H1 (cell line): Measurements from ENCODE around the gene FOSL1. TPM values are rescaled to one million over a fixed set of nuclear protein-coding genes. Genes with fewer than 3 reads are reported as not detected.

Experiments used
- CHD1 ChIP-seq: IDR thresholded peaks from 2 replicates; pipeline ENCODE4 v1.6.1; 2012; ENCODE audit warnings: low read depth, low read length, improper control_type of control experiment
- CREB1 ChIP-seq: IDR thresholded peaks from 2 replicates; pipeline ENCODE4 v1.6.1; 2012; ENCODE audit warnings: inconsistent platforms
- CTBP2 ChIP-seq: IDR thresholded peaks from 2 replicates; pipeline ENCODE4 v1.7.0; 2011; ENCODE audit warnings: borderline replicate concordance, mild to moderate bottlenecking, moderate library complexity, mixed read lengths, low read length; ENCODE audit not compliant: insufficient read depth, insufficient read length
- NANOG ChIP-seq: IDR thresholded peaks from 2 replicates; pipeline ENCODE4 v1.6.1; 2011; ENCODE audit warnings: low read length, low read depth, mild to moderate bottlenecking, inconsistent platforms; ENCODE audit not compliant: insufficient read depth, poor library complexity, severe bottlenecking
- POU5F1 ChIP-seq: IDR thresholded peaks from 2 replicates; pipeline ENCODE4 v1.6.1; 2011; ENCODE audit warnings: low read depth, mild to moderate bottlenecking, low read length, moderate library complexity
- RAD21 ChIP-seq, 2 experiments: IDR thresholded peaks in 1 of 2; conservative IDR thresholded peaks in 1 of 2; 2 replicates each; pipeline ENCODE4 v1.6.1; 2011; ENCODE audit warnings: low read depth in 2 of 2, low read length in 2 of 2, improper control_type of control experiment in 1 of 2, inconsistent platforms in 1 of 2, mild to moderate bottlenecking in 1 of 2, moderate library complexity in 1 of 2
- SIN3A ChIP-seq, 2 experiments: IDR thresholded peaks in 1 of 2; conservative IDR thresholded peaks in 1 of 2; 2 replicates each; pipeline ENCODE4 v1.6.1; 2011 to 2012; ENCODE audit warnings: low read length in 2 of 2, improper control_type of control experiment in 1 of 2, low read depth in 1 of 2, mild to moderate bottlenecking in 1 of 2
- TAF1 ChIP-seq: IDR thresholded peaks from 2 replicates; pipeline ENCODE4 v1.6.1; 2011; ENCODE audit warnings: mild to moderate bottlenecking, low read depth, low read length
- TBP ChIP-seq: IDR thresholded peaks from 2 replicates; pipeline ENCODE4 v1.6.1; 2011; ENCODE audit warnings: low read depth, low read length, improper control_type of control experiment
- YY1 ChIP-seq: IDR thresholded peaks from 2 replicates; pipeline ENCODE4 v1.6.1; 2011; ENCODE audit warnings: low read depth, mild to moderate bottlenecking, low read length
- polyA plus RNA-seq, 7 experiments: library from polyadenylated mRNA; depleted of rRNA in 3 of 7; stranded (reverse) in 5 of 7; unstranded in 2 of 7; fragments of >200 nt in 5 of 7; fragments of 200-250 nt in 2 of 7; gene quantifications; 1 replicate in 5 of 7; 2 replicates in 1 of 7; 4 replicates in 1 of 7; pipeline versions ENCODE4 v1.2.1 to v1.2.3, GENCODE V29; 2011 to 2013; ENCODE audit warnings: missing spikeins in 2 of 7, mixed read lengths in 2 of 7
- total RNA-seq: library from RNA; stranded (reverse); fragmentation: NEBNext Ultra II Directional; extraction: Animal tissue kit (Norgen Biotek cat#: 25700); gene quantifications from 2 replicates; pipeline ENCODE4 v1.2.1, GENCODE V29; 2021
- TF ChIP-seq, protein P1 (sequence below): IDR thresholded peaks from 2 replicates; pipeline ENCODE4 v1.6.1; 2012; ENCODE audit warnings: inconsistent platforms
- TF ChIP-seq, protein P2 (sequence below): IDR thresholded peaks from 2 replicates; pipeline ENCODE4 v1.6.1; 2012; ENCODE audit warnings: inconsistent platforms

FOSL1 gene
- total and polyA plus RNA-seq, 2 of the 8 experiments (the other 6 are each of a cell fraction or from before 2014, with no cell fraction given): 6.3 to 7.2 TPM

DNA sequence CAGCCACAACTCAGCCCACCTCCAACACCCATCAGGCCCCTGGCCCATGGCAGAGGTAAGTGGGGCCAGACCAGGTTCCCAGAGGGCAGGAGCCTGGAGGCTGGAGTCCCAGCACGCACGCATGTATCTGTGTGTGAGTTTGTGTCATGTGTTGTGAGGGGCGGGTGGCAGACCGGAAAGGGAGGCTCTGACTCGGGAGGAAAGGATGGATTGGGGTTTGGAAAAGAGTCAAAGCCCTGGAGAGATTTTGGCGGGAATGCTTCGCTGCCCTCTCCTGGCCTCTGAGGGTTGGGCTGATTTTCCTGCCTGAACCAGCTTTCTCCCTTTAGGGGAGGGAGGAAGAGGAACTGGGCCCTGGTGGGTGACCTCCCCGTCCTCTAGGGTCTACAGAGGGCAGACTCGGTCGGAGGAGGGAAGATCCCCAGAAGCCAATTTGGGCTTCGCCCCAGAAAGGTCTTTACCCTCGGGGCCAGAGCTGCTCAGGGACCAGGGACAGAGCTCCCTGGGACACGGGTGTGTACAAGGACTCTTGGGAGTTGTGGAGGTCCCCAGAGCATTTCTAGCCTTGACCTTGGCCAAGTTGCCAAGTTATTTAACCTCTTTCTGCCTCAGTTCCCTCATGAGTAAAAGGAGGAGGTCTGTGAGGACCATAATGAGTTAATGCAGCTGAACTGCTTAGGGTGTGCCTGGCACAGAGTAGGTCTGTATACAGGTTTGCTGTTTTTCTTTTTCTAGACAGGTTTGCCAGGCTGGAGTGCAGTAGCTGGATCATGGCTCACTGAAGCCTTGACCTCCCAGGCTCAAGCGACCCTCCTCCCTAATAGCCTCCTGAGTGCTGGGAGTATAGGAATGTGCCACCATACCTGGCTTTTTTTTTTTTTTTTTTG lies 11.7 kb upstream of the FOSL1 start (continued):
- peak; percentile 42 to 64 for TF ChIP-seq RAD21 (IDR thresholded peaks at IDR 0.05 in 1 of 2, conservative IDR thresholded peaks at IDR 0.05 in 1 of 2; ENCODE audit: low read depth in 2 of 2, low read length in 2 of 2)
- TF ChIP-seq, protein P1, sequence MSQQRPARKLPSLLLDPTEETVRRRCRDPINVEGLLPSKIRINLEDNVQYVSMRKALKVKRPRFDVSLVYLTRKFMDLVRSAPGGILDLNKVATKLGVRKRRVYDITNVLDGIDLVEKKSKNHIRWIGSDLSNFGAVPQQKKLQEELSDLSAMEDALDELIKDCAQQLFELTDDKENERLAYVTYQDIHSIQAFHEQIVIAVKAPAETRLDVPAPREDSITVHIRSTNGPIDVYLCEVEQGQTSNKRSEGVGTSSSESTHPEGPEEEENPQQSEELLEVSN: peak; percentile 98
- TF ChIP-seq POU5F1: no peak
- TF ChIP-seq, protein P2, sequence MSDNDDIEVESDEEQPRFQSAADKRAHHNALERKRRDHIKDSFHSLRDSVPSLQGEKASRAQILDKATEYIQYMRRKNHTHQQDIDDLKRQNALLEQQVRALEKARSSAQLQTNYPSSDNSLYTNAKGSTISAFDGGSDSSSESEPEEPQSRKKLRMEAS: peak; percentile 69
- TF ChIP-seq CHD1: no peak
- TF ChIP-seq TAF1: 0 out of 2 replicates have a peak, but pooled peaks have one; percentile 16
- 0 out of 2 replicates have a peak, but pooled peaks have one; percentile 28 for TF ChIP-seq YY1
- TF ChIP-seq CTBP2: no peak
- 0 out of 2 replicates have a peak, but pooled peaks have one; percentile 12 for TF ChIP-seq CREB1
- no peak for TF ChIP-seq TBP
- no peak for TF ChIP-seq NANOG
- 0 out of 4 replicates have a peak, but pooled peaks of 1 of the 2 experiments have one; percentile 35 for TF ChIP-seq SIN3A (conservative IDR thresholded peaks at IDR 0.05 in 1 of 2, IDR thresholded peaks at IDR 0.05 in 1 of 2; ENCODE audit: low read depth in 1 of 2, low read length in 2 of 2)
